GM12878 (cell line): ENCODE results near the gene CPA4. TPM values are rescaled to one million over a fixed set of nuclear protein-coding genes. Genes with fewer than 3 reads are reported as not detected.

Experiments
- ATAC-seq: fragments of 200-7000 bp; cut with Tn5 transposase; 3 replicates; pipeline ENCODE4 v1.9.1; 2020; ENCODE audit warnings: mild to moderate bottlenecking, moderate library complexity
- BruUV-seq: library from RNA; stranded (reverse); fragments of 400-500 nt; replicated peaks from 2 replicates; lab custom pipeline; 2021; lab: Mats Ljungman, UMichigan
- CTCF ChIA-PET: fragments of 300-600 bp; sonication (Branson Sonifier 250); formaldehyde crosslinking; extraction: SDS; loops from one replicate; lab custom pipeline; 2021; ENCODE audit warnings: inconsistent platforms; lab: Yijun Ruan, JAX
- POLR2A ChIA-PET: fragments of 350-600 bp; formaldehyde crosslinking; extraction: SDS; loops from one replicate; lab custom pipeline; 2021; ENCODE audit warnings: inconsistent platforms; lab: Charles Lee
- RAD21 ChIA-PET: fragments of 300-600 bp; sonication (Branson Sonifier 250); formaldehyde crosslinking; loops from one replicate; lab custom pipeline; 2023; ENCODE audit warnings: antibody characterized with exemption; ENCODE audit not compliant: unreplicated experiment; lab: Charles Lee
- SMC1A ChIA-PET: fragments of 300-600 bp; sonication (Branson Sonifier 250); formaldehyde crosslinking; loops from one replicate; lab custom pipeline; 2023; ENCODE audit not compliant: unreplicated experiment, uncharacterized antibody; lab: Charles Lee
- DNase-seq: peaks from one replicate; pipeline ENCODE4 v3.0.0-alpha.2; 2011; ENCODE audit warnings: low read depth, low spot score
- FAIRE-seq: peaks from 3 replicates; lab custom pipeline; 2011; peaks lifted over from hg19 to GRCh38; lab: Jason Lieb, UNC
- H2AFZ ChIP-seq: 2 replicates; pipeline ENCODE4 v1.6.0; 2011; ENCODE audit warnings: low read depth, low read length, control low read depth; ENCODE audit not compliant: control insufficient read depth
- H3K27ac ChIP-seq: 2 replicates; pipeline ENCODE4 v1.5.1; 2011; ENCODE audit warnings: control low read depth; ENCODE audit not compliant: control insufficient read depth, insufficient read depth
- H3K27me3 ChIP-seq, 2 experiments: replicated peaks in 1 of 2; 2 replicates each; pipeline versions ENCODE4 v1.6.0 to v1.6.1; 2011; ENCODE audit warnings: low read length in 1 of 2; ENCODE audit not compliant: control insufficient read depth in 2 of 2, insufficient read depth in 2 of 2
- H3K36me3 ChIP-seq, 2 experiments: 2 replicates each; pipeline ENCODE4 v1.5.1; 2011; ENCODE audit warnings: low read length in 1 of 2; ENCODE audit not compliant: control insufficient read depth in 2 of 2, insufficient read depth in 2 of 2
- H3K4me1 ChIP-seq: 2 replicates; pipeline ENCODE4 v1.6.1; 2011; ENCODE audit warnings: mild to moderate bottlenecking, low read length, moderate library complexity, mixed read lengths; ENCODE audit not compliant: control insufficient read depth, insufficient read depth
- H3K4me2 ChIP-seq: 2 replicates; pipeline ENCODE4 v1.6.0; 2011; ENCODE audit warnings: control low read depth; ENCODE audit not compliant: control insufficient read depth, insufficient read depth
- H3K4me3 ChIP-seq: fragments of 200-600 bp; sonication (generic); 2 replicates; pipeline ENCODE4 v1.5.1; 2016
- H3K79me2 ChIP-seq: 2 replicates; pipeline ENCODE4 v1.6.0; 2011; ENCODE audit warnings: low read length; ENCODE audit not compliant: control insufficient read depth, insufficient read depth
- H3K9ac ChIP-seq: 2 replicates; pipeline ENCODE4 v1.8.0; 2011; ENCODE audit warnings: low read length, control low read depth, mixed read lengths; ENCODE audit not compliant: control insufficient read depth, insufficient read depth
- H3K9me3 ChIP-seq: replicated peaks from 3 replicates; pipeline ENCODE4 v1.5.1; 2011; ENCODE audit warnings: mild to moderate bottlenecking, low read length; ENCODE audit not compliant: control insufficient read depth, insufficient read depth
- H4K20me1 ChIP-seq: 2 replicates; pipeline ENCODE4 v1.6.0; 2011; ENCODE audit not compliant: control insufficient read depth, insufficient read depth
- ASH2L ChIP-seq: fragments of 300-600, 200-600 bp; sonication (generic); IDR thresholded peaks from 2 replicates; pipeline ENCODE4 v1.6.1; 2017; ENCODE audit warnings: low read depth, mild to moderate bottlenecking, borderline replicate concordance
- BMI1 ChIP-seq: fragments of 450-650 bp; IDR thresholded peaks from 2 replicates; pipeline ENCODE4 v1.6.1; 2016; ENCODE audit warnings: mild to moderate bottlenecking, moderate library complexity, borderline replicate concordance
- CREM ChIP-seq: IDR thresholded peaks from 2 replicates; pipeline ENCODE4 v1.6.1; 2014; ENCODE audit warnings: antibody characterized with exemption, low read depth
- ESRRA ChIP-seq: IDR thresholded peaks from 2 replicates; pipeline ENCODE4 v1.6.1; 2012; ENCODE audit warnings: mild to moderate bottlenecking, low read length, improper control_type of control experiment
- EZH2 ChIP-seq: IDR thresholded peaks from 2 replicates; pipeline ENCODE4 v1.6.1; 2012; ENCODE audit warnings: low read depth, mild to moderate bottlenecking, control low read depth, inconsistent platforms, low read length, borderline replicate concordance; ENCODE audit not compliant: control insufficient read depth
- IRF4 ChIP-seq: IDR thresholded peaks from 2 replicates; pipeline ENCODE4 v1.6.1; 2011; ENCODE audit warnings: low read depth, low read length
- TARDBP ChIP-seq: IDR thresholded peaks from 2 replicates; pipeline ENCODE4 v1.6.1; 2016; ENCODE audit warnings: borderline replicate concordance
- YBX1 ChIP-seq: fragments of 450-650 bp; IDR thresholded peaks from 2 replicates; pipeline ENCODE4 v1.6.1; 2016; ENCODE audit warnings: antibody characterized with exemption
- ZNF274 ChIP-seq: IDR thresholded peaks from one replicate; pipeline ENCODE4 v1.8.0; 2011; ENCODE audit not compliant: insufficient read length, insufficient read depth
- WGBS: methylation state at CpG from one replicate; pipeline ENCODE4 v1.1.6; 2016; ENCODE audit warnings: low lambda C conversion rate; ENCODE audit not compliant: insufficient replicate concordance, insufficient coverage; ENCODE audit errors: missing lambda C conversion rate; 5-methylcytosine and 5-hydroxymethylcytosine counted together
- in situ Hi-C: fragments of 300-500 bp; cut with MboI; formaldehyde crosslinking; loops from 9 replicates; pipeline ENCODE4 v1.14.3; 2018; ENCODE audit warnings: mixed read lengths
- intact Hi-C: fragments of 100-400 bp; cut with micrococcal nuclease; formaldehyde crosslinking; loops from one replicate; pipeline ENCODE4 v1.14.2; 2022; ENCODE audit not compliant: unreplicated experiment
- polyA plus RNA-seq, 11 experiments: library from polyadenylated mRNA; depleted of rRNA in 4 of 11; unstranded in 6 of 11; stranded (reverse) in 5 of 11; fragments of >200 nt; fragmentation: Nextera tagmentation in 4 of 11; fragmentation: Illumina TruSeq in 1 of 11; extraction: Ambion mirVana in 4 of 11; extraction: Trizol in 1 of 11; gene quantifications; 1 replicate in 1 of 11; 2 replicates in 10 of 11; pipeline versions ENCODE4 v1.2.1 to v1.2.3, GENCODE V29; 2011 to 2016; ENCODE audit warnings: inconsistent platforms in 2 of 11, missing spikeins in 2 of 11, low read depth in 1 of 11
- total RNA-seq, 4 experiments: library from RNA; depleted of rRNA in 3 of 4; stranded (reverse); fragments of >200 nt in 3 of 4; fragmentation: Illumina TruSeq in 1 of 4; extraction: Trizol in 1 of 4; gene quantifications; 2 replicates each; pipeline versions ENCODE4 v1.2.1 to v1.2.3, GENCODE V29; 2013 to 2021
- TF ChIP-seq, protein P1 (sequence below): fragments of 150-350 bp; IDR thresholded peaks from 2 replicates; pipeline ENCODE4 v1.6.1; 2014; ENCODE audit warnings: mild to moderate bottlenecking, low read depth, low read length
- TF ChIP-seq, protein P2 (sequence below): fragments of 450-650 bp; formaldehyde crosslinking; IDR thresholded peaks from 2 replicates; pipeline ENCODE4 v1.5.0; 2022; ENCODE audit warnings: mild to moderate bottlenecking, missing genetic modification characterization
- TF ChIP-seq, protein P3 (sequence below): IDR thresholded peaks from 2 replicates; pipeline ENCODE4 v1.6.1; 2012; ENCODE audit warnings: low read length, inconsistent platforms
- TF ChIP-seq, protein P4 (sequence below): fragments of 450-650 bp; IDR thresholded peaks from 2 replicates; pipeline ENCODE4 v1.6.1; 2018; ENCODE audit warnings: mild to moderate bottlenecking, low read depth, moderate library complexity; ENCODE audit not compliant: partially characterized antibody
- TF ChIP-seq, protein P5 (sequence below): IDR thresholded peaks from 2 replicates; pipeline ENCODE4 v1.6.1; 2011; ENCODE audit warnings: borderline replicate concordance, low read depth, mild to moderate bottlenecking, moderate library complexity, mixed read lengths, low read length; ENCODE audit not compliant: insufficient read depth; ENCODE audit errors: extremely low read length

The CPA4 gene
- total and polyA plus RNA-seq, 10 of the 15 experiments (the other 5 are each of a cell fraction or from before 2014, with no cell fraction given) = 0.05 to 0.35 (median 0.18) TPM; not detected in 1

DNA sequence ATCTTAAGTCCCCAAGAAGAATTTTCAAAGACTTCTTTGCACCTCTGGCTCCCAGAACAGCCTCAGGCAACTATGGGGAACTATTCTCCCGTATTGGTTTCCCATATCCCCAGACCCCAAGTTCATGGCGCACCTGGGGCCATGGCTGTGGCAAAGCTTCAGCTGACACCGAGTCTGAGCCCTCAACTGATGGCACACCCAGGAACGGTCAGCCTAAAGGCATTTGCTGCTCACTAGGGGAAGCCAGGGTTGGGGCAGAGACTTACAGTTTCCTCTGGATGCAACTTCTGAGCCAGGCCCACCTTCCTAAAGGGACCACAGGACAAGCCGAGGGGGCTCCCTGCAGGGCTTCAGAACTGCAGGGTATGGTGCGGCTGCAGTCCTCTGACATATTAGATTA, 73.6 kb downstream of the CPA4 start:
- H3K36me3 ChIP-seq = no peaks in the 10 kb centered on the region
- no TSS peak for BruUV-seq
- in situ Hi-C loops (no loop called here), intact Hi-C loops (loop anchor here (5.0 kb wide), 2 partner anchors 121 to 124 kb away; no protein-coding TSS in a partner anchor)
- peaks cover 13% of the 10 kb centered on the region for H3K4me1 ChIP-seq
- POLR2A ChIA-PET = no interaction called here
- CTCF ChIA-PET = no interaction called here
- DNase-seq (no peak), ATAC-seq (no peak), FAIRE-seq (no peak)
- no peaks in the 10 kb centered on the region for H4K20me1 ChIP-seq
- no peaks in the 10 kb centered on the region for H3K79me2 ChIP-seq
- no peak overlapping the region for H2AFZ ChIP-seq
- no peaks in the 10 kb centered on the region; the same call in 2 of the 3 replicates for H3K9me3 ChIP-seq
- H3K4me2 ChIP-seq = no peak overlapping the region
- no peaks in the 10 kb centered on the region for H3K27me3 ChIP-seq
- no peak overlapping the region; the same call in 1 of the 2 replicates for H3K27ac ChIP-seq
- no peak overlapping the region for H3K4me3 ChIP-seq
- WGBS = 71% methylated on average over 6 of the region's 6 CpGs
- RAD21 ChIA-PET = no interaction called here
- no peak overlapping the region for H3K9ac ChIP-seq
- SMC1A ChIA-PET = interaction anchor here (1.5 kb wide), 1 partner anchor 110 kb away, joined by 6 read pairs; no protein-coding TSS in a partner anchor
- no peak for TF ChIP-seq IRF4
- TF ChIP-seq YBX1 = no peak
- TF ChIP-seq, protein P1, sequence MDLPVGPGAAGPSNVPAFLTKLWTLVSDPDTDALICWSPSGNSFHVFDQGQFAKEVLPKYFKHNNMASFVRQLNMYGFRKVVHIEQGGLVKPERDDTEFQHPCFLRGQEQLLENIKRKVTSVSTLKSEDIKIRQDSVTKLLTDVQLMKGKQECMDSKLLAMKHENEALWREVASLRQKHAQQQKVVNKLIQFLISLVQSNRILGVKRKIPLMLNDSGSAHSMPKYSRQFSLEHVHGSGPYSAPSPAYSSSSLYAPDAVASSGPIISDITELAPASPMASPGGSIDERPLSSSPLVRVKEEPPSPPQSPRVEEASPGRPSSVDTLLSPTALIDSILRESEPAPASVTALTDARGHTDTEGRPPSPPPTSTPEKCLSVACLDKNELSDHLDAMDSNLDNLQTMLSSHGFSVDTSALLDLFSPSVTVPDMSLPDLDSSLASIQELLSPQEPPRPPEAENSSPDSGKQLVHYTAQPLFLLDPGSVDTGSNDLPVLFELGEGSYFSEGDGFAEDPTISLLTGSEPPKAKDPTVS = no peak
- no peak for TF ChIP-seq TARDBP
- TF ChIP-seq ZNF274 = no peak
- TF ChIP-seq, protein P2, sequence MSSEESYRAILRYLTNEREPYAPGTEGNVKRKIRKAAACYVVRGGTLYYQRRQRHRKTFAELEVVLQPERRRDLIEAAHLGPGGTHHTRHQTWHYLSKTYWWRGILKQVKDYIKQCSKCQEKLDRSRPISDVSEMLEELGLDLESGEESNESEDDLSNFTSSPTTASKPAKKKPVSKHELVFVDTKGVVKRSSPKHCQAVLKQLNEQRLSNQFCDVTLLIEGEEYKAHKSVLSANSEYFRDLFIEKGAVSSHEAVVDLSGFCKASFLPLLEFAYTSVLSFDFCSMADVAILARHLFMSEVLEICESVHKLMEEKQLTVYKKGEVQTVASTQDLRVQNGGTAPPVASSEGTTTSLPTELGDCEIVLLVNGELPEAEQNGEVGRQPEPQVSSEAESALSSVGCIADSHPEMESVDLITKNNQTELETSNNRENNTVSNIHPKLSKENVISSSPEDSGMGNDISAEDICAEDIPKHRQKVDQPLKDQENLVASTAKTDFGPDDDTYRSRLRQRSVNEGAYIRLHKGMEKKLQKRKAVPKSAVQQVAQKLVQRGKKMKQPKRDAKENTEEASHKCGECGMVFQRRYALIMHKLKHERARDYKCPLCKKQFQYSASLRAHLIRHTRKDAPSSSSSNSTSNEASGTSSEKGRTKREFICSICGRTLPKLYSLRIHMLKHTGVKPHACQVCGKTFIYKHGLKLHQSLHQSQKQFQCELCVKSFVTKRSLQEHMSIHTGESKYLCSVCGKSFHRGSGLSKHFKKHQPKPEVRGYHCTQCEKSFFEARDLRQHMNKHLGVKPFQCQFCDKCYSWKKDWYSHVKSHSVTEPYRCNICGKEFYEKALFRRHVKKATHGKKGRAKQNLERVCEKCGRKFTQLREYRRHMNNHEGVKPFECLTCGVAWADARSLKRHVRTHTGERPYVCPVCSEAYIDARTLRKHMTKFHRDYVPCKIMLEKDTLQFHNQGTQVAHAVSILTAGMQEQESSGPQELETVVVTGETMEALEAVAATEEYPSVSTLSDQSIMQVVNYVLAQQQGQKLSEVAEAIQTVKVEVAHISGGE (CRISPR knock-in tag) = no peak
- no peak for TF ChIP-seq ASH2L
- TF ChIP-seq, protein P3, sequence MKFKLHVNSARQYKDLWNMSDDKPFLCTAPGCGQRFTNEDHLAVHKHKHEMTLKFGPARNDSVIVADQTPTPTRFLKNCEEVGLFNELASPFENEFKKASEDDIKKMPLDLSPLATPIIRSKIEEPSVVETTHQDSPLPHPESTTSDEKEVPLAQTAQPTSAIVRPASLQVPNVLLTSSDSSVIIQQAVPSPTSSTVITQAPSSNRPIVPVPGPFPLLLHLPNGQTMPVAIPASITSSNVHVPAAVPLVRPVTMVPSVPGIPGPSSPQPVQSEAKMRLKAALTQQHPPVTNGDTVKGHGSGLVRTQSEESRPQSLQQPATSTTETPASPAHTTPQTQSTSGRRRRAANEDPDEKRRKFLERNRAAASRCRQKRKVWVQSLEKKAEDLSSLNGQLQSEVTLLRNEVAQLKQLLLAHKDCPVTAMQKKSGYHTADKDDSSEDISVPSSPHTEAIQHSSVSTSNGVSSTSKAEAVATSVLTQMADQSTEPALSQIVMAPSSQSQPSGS = no peak
- no peak for TF ChIP-seq EZH2
- TF ChIP-seq BMI1 = no peak
- TF ChIP-seq, protein P4, sequence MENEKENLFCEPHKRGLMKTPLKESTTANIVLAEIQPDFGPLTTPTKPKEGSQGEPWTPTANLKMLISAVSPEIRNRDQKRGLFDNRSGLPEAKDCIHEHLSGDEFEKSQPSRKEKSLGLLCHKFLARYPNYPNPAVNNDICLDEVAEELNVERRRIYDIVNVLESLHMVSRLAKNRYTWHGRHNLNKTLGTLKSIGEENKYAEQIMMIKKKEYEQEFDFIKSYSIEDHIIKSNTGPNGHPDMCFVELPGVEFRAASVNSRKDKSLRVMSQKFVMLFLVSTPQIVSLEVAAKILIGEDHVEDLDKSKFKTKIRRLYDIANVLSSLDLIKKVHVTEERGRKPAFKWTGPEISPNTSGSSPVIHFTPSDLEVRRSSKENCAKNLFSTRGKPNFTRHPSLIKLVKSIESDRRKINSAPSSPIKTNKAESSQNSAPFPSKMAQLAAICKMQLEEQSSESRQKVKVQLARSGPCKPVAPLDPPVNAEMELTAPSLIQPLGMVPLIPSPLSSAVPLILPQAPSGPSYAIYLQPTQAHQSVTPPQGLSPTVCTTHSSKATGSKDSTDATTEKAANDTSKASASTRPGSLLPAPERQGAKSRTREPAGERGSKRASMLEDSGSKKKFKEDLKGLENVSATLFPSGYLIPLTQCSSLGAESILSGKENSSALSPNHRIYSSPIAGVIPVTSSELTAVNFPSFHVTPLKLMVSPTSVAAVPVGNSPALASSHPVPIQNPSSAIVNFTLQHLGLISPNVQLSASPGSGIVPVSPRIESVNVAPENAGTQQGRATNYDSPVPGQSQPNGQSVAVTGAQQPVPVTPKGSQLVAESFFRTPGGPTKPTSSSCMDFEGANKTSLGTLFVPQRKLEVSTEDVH = no peak
- TF ChIP-seq CREM = no peak
- no peak for TF ChIP-seq ESRRA
- TF ChIP-seq, protein P5, sequence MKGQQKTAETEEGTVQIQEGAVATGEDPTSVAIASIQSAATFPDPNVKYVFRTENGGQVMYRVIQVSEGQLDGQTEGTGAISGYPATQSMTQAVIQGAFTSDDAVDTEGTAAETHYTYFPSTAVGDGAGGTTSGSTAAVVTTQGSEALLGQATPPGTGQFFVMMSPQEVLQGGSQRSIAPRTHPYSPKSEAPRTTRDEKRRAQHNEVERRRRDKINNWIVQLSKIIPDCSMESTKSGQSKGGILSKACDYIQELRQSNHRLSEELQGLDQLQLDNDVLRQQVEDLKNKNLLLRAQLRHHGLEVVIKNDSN = no peak
